ENCODE measurements around the gene DNAJB13.

- TF ChIP-seq CTCF (IDR thresholded peaks at IDR 0.05; ENCODE audit: insufficient read depth, low read depth, low read length) = no peak
- TF ChIP-seq EZH2 (IDR thresholded peaks at IDR 0.05; ENCODE audit: insufficient read depth, low read length) = no peak
These were observed 59.0 kb downstream of the DNAJB13 start for GRCh38 chr11:74009675-74010305.
